Mammary epithelial cell (primary cell): ENCODE results near the gene SCAF8.
"Not testable (repeated sequence)": the region's sequence is repeated elsewhere in the genome, so short reads cannot be mapped to it uniquely, and the experiment has no call there.

Experiments used
- CTCF ChIP-seq, 2 donors: IDR thresholded peaks in 1 of 2; conservative IDR thresholded peaks in 1 of 2; 2 replicates each; pipeline ENCODE4 v1.5.1; 2011 to 2012; ENCODE audit warnings: inconsistent platforms in 2 of 2, low read length in 2 of 2, mild to moderate bottlenecking in 2 of 2, control low read depth in 1 of 2, low read depth in 1 of 2; ENCODE audit not compliant: insufficient read depth in 1 of 2; ENCODE audit errors: extremely low read depth in 1 of 2
- EZH2 ChIP-seq: IDR thresholded peaks from 2 replicates; pipeline ENCODE4 v1.6.1; 2012; ENCODE audit warnings: low read length, inconsistent platforms, borderline replicate concordance

- TF ChIP-seq EZH2; CTCF (conservative IDR thresholded peaks at IDR 0.05 in 1 of 2, IDR thresholded peaks at IDR 0.05 in 1 of 2; ENCODE audit: extremely low read depth in 1 of 2, insufficient read depth in 1 of 2, low read depth in 1 of 2, low read length in 2 of 2): not testable (repeated sequence)
Measured at GRCh38 chr6:154779157-154779556, 45.9 kb downstream of the SCAF8 start.
